ENCODE measurements around the gene ATP1A1.

Gene ATP1A1

DNA sequence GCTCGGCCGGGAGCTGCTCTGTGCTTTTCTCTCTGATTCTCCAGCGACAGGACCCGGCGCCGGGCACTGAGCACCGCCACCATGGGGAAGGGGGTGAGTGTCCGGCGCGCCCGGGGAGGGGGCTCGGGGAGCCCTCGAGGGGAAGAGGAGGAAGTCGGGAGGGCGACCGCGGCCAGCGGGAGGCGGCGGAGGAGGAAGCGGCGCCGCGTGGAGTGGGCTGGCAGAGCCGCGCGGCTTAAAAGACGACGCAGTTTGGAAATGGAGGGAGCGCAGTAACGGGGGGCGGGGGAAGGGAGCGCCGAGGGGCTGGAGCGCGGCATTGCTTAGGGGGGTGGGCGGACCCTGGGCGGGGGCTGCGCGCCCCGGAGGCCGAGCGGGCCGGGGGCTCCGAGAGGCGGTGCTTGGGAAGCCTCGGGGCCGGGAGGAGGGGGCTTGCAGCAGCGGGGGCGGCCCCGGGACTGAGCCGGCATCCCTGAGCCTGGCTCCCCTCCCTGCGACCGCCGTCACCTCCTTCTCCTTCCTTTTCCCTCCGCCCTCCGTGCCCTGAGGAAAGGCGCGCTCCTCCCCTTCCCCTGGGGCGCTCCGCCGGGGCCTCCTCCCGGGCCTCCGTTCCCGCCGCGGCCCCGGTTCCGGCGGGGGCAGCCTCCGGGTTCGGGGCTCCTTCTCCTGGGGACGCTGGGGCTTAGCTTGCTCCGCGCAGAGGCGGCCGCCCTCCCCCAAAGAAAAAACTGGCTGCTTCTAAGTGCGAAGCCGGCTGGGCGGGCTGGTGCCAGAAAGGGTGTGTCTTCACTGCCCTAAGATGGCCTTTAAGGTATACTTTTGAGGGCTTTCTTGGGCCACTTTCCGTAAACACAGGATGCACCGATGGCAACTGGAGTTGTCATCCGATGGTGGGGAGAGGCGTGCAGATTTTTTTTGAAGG, 648 bp downstream of the ATP1A1 start:
- DNase-seq = peak; percentile 65

GRCh38 chr1:116374353-116375147, 1.5 kb downstream of the ATP1A1 start:
- DNase-seq = peak; percentile 44

- no peak for DNase-seq
Measured at GRCh38 chr1:116375148-116375886, 2.3 kb downstream of the ATP1A1 start.

GRCh38 chr1:116375887-116376728, 3.1 kb downstream of the ATP1A1 start:
- DNase-seq = peak; percentile 57

DNA sequence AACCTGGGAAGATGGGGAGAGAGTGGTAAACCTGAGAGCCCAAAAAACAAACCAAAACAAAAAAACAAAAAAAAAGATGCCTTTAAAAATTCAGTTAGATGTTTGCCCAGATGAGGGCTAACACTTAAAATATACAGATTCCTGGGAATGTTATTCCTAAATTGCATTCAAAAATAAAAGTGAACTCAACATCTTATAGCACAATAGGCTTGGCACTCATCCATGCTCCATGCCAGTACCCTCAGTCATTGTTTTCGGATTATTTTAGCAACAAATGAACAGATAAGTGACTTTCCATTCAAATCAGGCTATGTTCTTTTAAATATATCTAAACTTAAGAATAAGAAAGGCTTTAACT, 3.7 kb downstream of the ATP1A1 start:
- DNase-seq = no peak

- peak; percentile 40 for DNase-seq
Measured at GRCh38 chr1:116377541-116378529, 4.8 kb downstream of the ATP1A1 start.

GRCh38 chr1:116379057-116379630, 6.1 kb downstream of the ATP1A1 start:
- no peak for DNase-seq

GRCh38 chr1:116379674-116380498, 6.8 kb downstream of the ATP1A1 start:
- no peak for DNase-seq

GRCh38 chr1:116380499-116381242, 7.6 kb downstream of the ATP1A1 start:
- DNase-seq = no peak

- DNase-seq = no peak
Measured at GRCh38 chr1:116382321-116382720, 9.3 kb downstream of the ATP1A1 start.

- DNase-seq = no peak
Measured at GRCh38 chr1:116382857-116383483, 9.9 kb downstream of the ATP1A1 start.

DNA sequence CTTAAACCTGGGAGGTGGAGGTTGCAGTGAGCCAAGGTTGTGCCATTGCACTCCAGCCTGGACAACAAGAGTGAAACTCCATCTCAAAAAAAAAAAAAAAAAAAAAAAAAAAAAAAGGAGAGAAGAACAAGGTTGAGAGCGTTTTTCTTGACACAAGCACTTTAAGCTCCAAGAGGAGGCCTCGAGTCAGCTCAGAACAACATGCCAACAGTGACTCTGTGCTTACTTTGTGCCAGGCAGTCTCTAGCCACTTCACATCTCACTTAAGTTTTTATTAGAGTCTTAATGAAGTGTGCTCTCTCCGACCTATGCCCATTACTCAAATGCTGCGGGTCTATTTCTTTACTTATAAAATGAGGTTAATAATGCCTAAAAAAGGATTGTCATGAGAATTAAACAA, 13.0 kb downstream of the ATP1A1 start:
- DNase-seq = no peak

DNA sequence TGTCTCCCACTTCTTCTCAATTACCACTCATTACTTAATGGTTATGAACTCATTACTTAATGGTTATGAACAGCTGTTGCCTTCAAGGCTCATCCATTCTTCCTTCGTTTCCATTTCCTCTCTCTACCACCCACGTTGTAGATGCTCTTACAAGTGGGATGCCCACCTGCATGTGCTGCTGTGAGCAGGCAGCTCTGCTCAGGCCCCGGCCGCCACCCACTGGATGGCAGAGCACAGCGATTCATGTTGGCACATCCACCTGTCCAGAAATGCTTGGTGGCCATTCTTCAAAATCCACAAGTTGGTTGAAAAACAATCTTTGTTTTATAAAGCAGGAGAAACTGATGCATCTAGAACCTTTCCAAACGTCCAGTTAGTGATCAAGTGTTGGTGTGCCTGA, 14.5 kb downstream of the ATP1A1 start:
- no peak for DNase-seq

DNA sequence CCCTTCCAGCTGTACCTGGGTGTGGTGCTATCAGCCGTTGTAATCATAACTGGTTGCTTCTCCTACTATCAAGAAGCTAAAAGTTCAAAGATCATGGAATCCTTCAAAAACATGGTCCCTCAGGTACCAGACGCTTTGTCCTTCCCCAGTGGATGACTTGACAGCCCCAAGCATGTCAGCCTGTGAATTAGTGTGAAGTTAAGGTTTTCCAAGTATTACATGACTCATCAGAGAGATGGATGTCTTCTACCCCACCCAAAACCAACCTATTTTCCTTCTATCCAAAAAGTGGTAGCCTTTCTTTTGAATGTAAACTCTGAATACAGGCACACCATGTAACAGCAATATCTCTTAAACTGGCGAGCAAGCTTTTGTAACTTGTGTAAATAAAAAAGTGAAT, 15.1 kb downstream of the ATP1A1 start:
- DNase-seq = no peak

- DNase-seq = no peak
Measured at GRCh38 chr1:116389013-116389412, 16.0 kb downstream of the ATP1A1 start.

DNA sequence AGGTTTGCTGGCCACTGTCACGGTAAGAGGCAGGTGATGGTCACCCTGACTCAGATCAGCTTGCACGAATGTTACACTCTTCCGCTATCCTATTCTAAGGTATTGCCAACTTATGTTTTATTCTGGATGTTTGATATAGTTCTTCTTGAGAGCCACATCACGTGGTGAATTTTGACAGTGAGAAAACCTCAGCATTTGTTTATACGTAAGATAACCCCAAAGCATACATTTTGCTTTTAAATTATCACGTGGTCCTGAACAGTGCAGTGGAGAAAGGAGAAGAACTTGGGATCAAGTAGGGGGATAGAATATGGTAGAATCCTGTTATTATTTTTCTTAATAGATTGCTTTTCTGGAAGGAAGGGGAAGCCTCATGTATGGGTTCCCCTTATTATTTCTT, 16.6 kb downstream of the ATP1A1 start:
- no peak for DNase-seq

GRCh38 chr1:116390195-116390594, 17.2 kb downstream of the ATP1A1 start:
- no peak for DNase-seq

DNA sequence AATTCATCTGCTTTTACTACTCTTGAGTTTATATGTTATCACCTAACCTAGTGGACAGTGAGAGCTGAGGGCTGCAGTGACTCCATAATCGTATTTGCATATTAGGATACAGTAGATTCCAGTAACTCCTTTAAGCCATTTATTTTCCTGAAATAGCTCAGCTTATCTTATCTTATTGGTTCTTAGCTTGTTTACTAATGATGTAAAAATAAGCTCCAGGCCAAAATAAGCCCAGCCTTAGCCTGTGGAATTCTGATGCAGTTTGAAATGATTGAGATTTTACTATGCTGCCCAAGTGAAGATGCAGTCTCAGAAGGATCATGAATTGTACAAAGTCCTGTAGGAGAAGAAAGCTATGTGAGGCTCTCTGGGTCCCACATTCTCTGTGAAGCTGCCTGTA, 18.1 kb downstream of the ATP1A1 start:
- DNase-seq = no peak
